Endometrial microvascular endothelial cells (primary cell): Measurements from ENCODE around the gene OS9. TPM values are rescaled to one million over a fixed set of nuclear protein-coding genes. Genes with fewer than 3 reads are reported as not detected.

Experiments used
- in situ Hi-C: cut with HindIII; loops from 2 replicates; pipeline ENCODE4 v1.10.0; 2017; ENCODE audit warnings: low sequenced_read_pairs, low pct_unique_long_range_greater_than_20kb; ENCODE audit errors: inconsistent ontology term
- total RNA-seq: library from RNA; depleted of rRNA; stranded (reverse); fragments of >200 nt; gene quantifications from one replicate; pipeline ENCODE4 v1.2.3, GENCODE V29; 2015; ENCODE audit errors: inconsistent ontology term

OS9 gene
- total RNA-seq, 1 donor from 2014 or later: 295 TPM

- in situ Hi-C loops: no loop called here
Observed at GRCh38 chr12:57732726-57733593, 39.0 kb downstream of the OS9 start.

- in situ Hi-C loops: no loop called here
Observed at GRCh38 chr12:57733928-57734327, 40.0 kb downstream of the OS9 start.

- in situ Hi-C loops: no loop called here
Observed at GRCh38 chr12:57734591-57734990, 40.7 kb downstream of the OS9 start.

GRCh38 chr12:57735198-57735855, 41.4 kb downstream of the OS9 start:
- in situ Hi-C loops: no loop called here

- in situ Hi-C loops: no loop called here
Observed at GRCh38 chr12:57735952-57736740, 42.2 kb downstream of the OS9 start.

GRCh38 chr12:57736741-57737466, 43.0 kb downstream of the OS9 start:
- in situ Hi-C loops: no loop called here

GRCh38 chr12:57737467-57738460, 43.8 kb downstream of the OS9 start:
- in situ Hi-C loops: no loop called here

- in situ Hi-C loops: no loop called here
Observed at GRCh38 chr12:57738661-57739237, 44.8 kb downstream of the OS9 start, which contains the start of gene AGAP2. TSS of gene AGAP2 (minus strand) at chr12:57738742. CDS start at chr12:57738246, 496 bp downstream.

GRCh38 chr12:57739387-57739786, 45.5 kb downstream of the OS9 start:
- in situ Hi-C loops: no loop called here

GRCh38 chr12:57739914-57740538, 46.1 kb downstream of the OS9 start:
- in situ Hi-C loops: no loop called here

- in situ Hi-C loops: no loop called here
Observed at GRCh38 chr12:57740656-57741412, 46.9 kb downstream of the OS9 start.

GRCh38 chr12:57741413-57741789, 47.5 kb downstream of the OS9 start:
- in situ Hi-C loops: no loop called here

- in situ Hi-C loops: no loop called here
Observed at GRCh38 chr12:57741844-57742738, 48.2 kb downstream of the OS9 start.

GRCh38 chr12:57743769-57744168, 49.8 kb downstream of the OS9 start:
- in situ Hi-C loops: no loop called here

- in situ Hi-C loops: no loop called here
Observed at GRCh38 chr12:57744194-57744776, 50.4 kb downstream of the OS9 start.
